GM21619 (cell line): Measurements from ENCODE around the gene GPR3.
"Not testable (repeated sequence)": the region's sequence is repeated elsewhere in the genome, so short reads cannot be mapped to it uniquely, and the experiment has no call there.

Experiments
- ATAC-seq: cut with Tn5 transposase; IDR thresholded peaks from one replicate; pipeline ENCODE4 v1.9.1; 2021; ENCODE audit not compliant: unreplicated experiment

The GPR3 gene

GRCh38 chr1:27418326-27419185 lies 26.1 kb downstream of the GPR3 start:
- ATAC-seq: no peak

GRCh38 chr1:27423709-27424108 lies 31.3 kb downstream of the GPR3 start:
- no peak for ATAC-seq

GRCh38 chr1:27427329-27427728 lies 34.9 kb downstream of the GPR3 start:
- ATAC-seq: no peak

GRCh38 chr1:27427816-27428315 lies 35.4 kb downstream of the GPR3 start:
- ATAC-seq: no peak

DNA sequence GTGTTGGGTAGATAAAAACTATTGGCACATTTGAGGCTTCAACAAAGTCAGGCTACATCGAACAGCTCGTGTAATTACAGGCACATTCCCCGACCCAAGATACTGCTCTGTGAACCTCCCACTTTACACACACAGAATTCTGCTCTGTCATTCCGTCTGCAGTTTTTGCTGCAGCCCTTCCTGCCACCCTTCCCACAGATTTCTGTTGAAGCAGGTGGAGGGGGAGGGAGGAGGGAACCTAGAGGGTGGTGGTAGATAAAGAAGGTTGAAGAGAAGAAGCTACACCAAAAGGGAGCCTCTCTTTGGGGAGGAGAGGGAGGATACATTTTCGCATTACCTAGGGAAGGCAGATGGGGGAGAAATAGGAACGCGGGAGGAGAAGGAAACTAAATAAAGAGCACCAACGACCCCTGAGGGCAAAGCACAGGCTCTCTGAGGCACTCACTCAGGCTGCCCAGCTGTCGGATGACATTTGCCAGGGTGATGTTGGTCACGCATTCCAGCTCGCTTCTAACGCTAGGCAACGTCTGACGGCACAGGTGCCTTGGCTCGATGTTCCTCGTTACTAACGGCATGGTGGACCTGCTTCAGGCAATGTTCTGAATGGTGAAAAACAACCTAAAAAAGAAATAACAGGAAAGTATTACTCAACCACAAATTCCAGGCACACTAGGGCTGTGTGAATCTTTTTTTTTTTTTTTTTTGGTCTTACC lies 36.0 kb downstream of the GPR3 start:
- ATAC-seq: no peak

DNA sequence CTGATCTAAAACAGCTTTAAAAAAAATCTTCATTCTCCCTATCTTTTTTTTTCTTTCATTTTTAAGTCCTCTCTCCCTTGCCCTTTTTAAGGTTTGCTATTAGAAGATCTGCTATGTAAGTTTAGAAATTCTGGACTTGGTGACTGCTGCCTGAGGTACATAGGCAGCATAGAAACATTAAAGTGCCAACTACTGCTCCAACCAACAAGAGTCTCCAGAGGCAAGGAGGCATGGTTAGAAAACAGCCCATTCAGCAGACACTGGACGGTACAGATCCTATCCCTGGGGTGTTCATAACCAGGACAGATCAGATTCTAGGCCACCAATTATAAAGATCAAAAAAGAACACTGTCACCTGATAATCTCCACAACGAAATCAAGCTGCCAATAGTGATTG lies 36.6 kb downstream of the GPR3 start:
- ATAC-seq: no peak

DNA sequence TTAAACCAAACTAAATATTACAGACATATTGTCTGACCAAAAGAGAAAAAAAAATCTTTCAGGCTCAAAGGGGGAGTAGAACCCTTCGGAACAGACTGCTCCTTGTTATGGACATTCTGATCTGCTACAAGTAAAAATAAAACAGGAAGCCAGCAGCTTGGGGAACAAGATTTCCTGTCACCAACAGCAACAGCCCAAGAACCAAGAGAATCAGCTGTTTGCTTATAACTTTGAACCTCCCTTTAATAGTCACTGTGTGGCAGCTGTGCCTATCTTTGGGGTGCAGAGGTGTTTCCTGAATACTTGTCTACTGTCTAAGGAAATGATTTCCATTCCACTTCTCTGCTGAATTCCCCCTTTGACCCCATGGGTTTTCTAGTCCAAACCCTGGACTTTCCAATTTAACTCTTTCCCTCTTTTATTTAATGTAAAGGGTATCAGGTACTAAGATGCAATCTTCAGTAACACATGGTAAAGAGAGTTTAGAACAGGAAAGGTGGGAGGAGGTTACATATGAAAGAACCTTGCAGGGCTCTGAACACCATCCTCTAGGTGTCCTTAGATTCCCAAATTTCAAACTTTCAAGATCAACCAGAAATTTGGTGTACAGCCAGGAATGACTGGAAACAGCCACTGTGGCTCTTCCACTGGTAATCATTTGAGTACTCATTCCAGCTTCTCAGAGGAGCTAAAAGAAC lies 38.6 kb downstream of the GPR3 start:
- no peak for ATAC-seq

GRCh38 chr1:27431601-27431940 lies 39.1 kb downstream of the GPR3 start:
- ATAC-seq: no peak

GRCh38 chr1:27432725-27433124 lies 40.3 kb downstream of the GPR3 start:
- not testable (repeated sequence) for ATAC-seq

DNA sequence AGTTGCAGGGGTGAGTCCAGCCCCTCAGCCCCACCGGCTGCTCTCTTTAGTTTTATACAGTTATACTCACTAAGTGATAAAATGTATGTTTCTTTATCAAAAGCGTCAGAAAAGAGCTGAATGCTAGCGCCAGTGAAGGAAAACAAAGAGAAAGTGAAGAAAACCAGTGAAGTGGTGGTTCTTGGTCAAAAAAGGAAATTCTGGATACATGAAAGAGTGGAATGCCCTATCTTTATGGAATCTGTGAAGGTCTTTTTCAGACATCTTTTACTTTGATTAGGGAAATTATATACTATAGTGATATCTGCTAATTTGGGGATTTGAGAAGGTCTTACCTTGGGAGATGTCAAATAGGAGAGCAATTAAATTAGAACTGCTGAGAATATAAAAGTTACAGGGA lies 41.3 kb downstream of the GPR3 start:
- no peak for ATAC-seq

DNA sequence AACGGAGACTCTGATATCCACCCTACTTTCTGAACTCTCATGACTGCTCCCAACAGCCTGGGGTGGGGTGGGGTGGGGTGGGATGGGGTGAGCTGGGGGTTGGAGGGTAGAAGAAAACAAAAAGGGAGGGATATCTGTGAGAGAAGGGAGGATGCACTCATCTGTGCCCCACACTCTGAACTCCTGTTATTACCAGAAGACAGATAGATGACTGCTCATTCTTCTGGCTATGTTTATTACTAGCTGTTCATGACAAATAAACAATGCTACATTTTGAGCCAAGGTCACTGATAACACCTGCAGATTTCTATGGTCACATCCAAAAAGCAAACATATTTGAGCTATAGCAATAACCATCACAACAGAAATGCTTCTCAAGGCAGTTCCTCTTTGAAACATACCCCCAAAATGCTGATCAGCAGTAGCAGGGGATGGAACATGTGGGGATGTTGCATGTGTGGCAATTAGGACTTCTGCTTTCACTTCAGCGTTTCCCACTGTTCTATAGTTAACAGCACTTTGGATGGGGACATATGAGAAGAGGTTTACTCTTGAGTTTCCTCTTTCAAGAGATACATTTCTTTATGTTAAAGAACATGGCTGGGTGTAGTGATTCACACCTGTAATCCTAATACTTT lies 43.3 kb downstream of the GPR3 start:
- no peak for ATAC-seq

DNA sequence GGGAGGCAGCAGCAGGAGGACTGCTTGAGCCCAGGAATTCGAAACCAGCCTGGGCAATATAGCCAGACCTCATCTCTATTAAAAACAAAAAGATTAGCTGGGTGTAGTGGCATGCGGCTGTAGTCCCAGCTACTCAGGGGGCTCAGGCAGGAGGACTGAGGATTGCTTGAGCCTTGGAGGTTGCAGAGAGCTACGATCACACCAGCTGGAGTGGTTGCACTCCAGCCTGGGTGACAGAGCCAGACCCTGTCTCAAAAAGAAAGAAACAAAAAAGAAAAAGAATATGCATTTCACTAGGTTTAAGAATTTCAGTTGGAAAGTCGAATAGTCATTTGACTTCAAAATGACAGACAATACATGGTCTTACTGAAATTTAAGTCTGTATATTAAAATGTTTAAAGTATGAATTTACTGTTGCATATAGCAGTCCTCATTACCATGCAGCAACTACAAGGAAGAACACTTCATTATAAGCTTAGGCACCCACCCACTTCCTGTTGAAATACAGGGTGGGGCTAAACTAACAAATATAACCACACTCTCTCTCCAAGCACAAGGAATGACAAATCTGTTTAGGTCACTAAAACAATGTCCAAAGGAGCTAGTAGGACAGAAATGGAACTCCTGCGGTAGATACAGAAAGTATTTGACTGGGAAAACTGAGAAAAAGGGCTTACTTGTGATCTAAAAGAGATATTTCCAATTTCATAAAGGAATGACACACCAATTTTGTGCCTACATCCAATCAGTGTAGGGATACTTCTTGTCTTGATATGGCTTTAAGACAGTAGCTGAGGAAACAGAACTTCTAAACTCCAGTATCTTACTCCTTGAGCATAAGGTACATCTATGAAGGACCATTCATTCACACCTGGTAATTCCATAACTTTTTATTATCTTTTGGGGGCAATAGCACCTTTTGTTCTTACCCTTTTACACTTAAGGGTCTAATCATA lies 44.1 kb downstream of the GPR3 start:
- ATAC-seq: no peak

GRCh38 chr1:27438621-27439061 lies 46.2 kb downstream of the GPR3 start:
- ATAC-seq: no peak

DNA sequence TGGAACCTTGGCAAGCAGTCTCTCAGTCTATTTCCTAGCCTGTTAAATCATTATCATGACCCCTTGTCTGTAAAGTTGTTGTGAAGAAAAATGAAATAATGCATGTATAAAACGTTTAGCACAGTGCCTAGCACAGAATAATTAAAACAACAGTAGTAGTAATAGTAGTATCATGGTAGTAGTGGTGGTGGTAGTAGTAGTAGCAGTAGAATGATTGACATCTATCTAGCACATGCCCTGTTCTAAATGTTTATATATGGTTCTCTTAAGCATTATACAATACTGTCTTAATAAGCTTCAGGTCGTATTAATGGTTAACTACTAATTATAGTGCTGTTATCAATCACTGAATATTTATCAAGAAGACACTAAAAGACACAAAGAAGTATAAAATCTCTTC lies 46.7 kb downstream of the GPR3 start:
- ATAC-seq: no peak

GRCh38 chr1:27444632-27445031 lies 52.2 kb downstream of the GPR3 start:
- no peak for ATAC-seq
